Mammary epithelial cell (primary cell): ENCODE measurements around the gene RAMACL.

Experiments used
- CTCF ChIP-seq, 2 donors: IDR thresholded peaks in 1 of 2; conservative IDR thresholded peaks in 1 of 2; 2 replicates each; pipeline ENCODE4 v1.5.1; 2011 to 2012; ENCODE audit warnings: inconsistent platforms in 2 of 2, low read length in 2 of 2, mild to moderate bottlenecking in 2 of 2, control low read depth in 1 of 2, low read depth in 1 of 2; ENCODE audit not compliant: insufficient read depth in 1 of 2; ENCODE audit errors: extremely low read depth in 1 of 2
- EZH2 ChIP-seq: IDR thresholded peaks from 2 replicates; pipeline ENCODE4 v1.6.1; 2012; ENCODE audit warnings: low read length, inconsistent platforms, borderline replicate concordance

- TF ChIP-seq CTCF (conservative IDR thresholded peaks at IDR 0.05 in 1 of 2, IDR thresholded peaks at IDR 0.05 in 1 of 2; ENCODE audit: extremely low read depth in 1 of 2, insufficient read depth in 1 of 2, low read depth in 1 of 2, low read length in 2 of 2) (no peak), EZH2 (no peak)
These were observed 39.9 kb upstream of the RAMACL start for GRCh38 chr6:166626177-166627032.
